ENCODE results near the gene ODAD4. TPM values are rescaled to one million over a fixed set of nuclear protein-coding genes. Genes with fewer than 3 reads are reported as not detected.

ODAD4 gene
- total and polyA plus RNA-seq, 2 of the 4 experiments (the other 2 are of a cell fraction), result 0.38 to 0.54 TPM

DNA sequence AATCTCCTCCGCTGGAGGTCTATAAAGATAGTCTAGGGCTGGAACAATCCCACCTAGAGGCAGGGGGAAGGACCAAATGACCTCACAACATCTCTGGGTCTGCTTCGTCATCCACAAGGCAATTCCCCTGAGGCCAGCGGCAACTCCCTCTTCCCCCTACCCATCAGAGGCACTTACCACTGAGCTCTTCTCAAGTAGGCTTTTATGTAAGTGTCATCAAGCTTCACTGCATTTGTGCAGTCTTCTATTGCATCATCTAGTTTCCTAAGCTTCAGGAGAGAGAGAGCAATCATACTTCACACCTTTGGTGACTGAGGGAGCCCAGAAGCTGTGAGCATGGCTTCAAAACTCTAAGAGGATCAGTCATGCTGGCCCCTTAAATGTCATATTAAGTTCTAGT lies 57.2 kb downstream of the ODAD4 start:
- no CpG with 5 or more reads among the region's 3 CpGs for WGBS, 2 experiments (ENCODE audit: extremely low coverage in 2 of 2, insufficient read length in 1 of 2)
- Histone ChIP-seq H2AK5ac (ENCODE audit: low read depth, low read length) (no peak overlapping the region), H2BK5ac (ENCODE audit: low read depth, low read length, poor library complexity, severe bottlenecking) (no peak overlapping the region), H4K20me1 (ENCODE audit: insufficient read depth, low read length) (no peaks in the 10 kb centered on the region), H3K36me3 (ENCODE audit: control insufficient read depth, insufficient read depth, low read length) (peaks cover 59% of the 10 kb centered on the region), H4K5ac (ENCODE audit: low read depth, low read length) (no peak overlapping the region), H3K4me2 (ENCODE audit: low read depth, low read length) (no peak overlapping the region), H3K27me3 (ENCODE audit: control insufficient read depth, insufficient read depth, low read length) (no peaks in the 10 kb centered on the region), H3K9me1 (ENCODE audit: insufficient read depth, low read length) (no peaks in the 10 kb centered on the region), H3K4me1 (ENCODE audit: control insufficient read depth, insufficient read depth, low read length) (peaks cover 2% of the 10 kb centered on the region; the same call in 1 of the 2 replicates), H3K9me3 (ENCODE audit: control insufficient read depth, insufficient read depth, low read length) (no peaks in the 10 kb centered on the region), H3K9ac (ENCODE audit: low read depth, low read length) (no peak overlapping the region), H3K56ac (ENCODE audit: extremely low read depth, insufficient read depth, low read length) (no peak overlapping the region), H3K79me1 (ENCODE audit: low read depth in 1 of 2, low read length in 2 of 2) (peaks cover 29 to 54% of the 10 kb centered on the region in 2 experiments), H4K91ac (ENCODE audit: insufficient read depth, low read depth, low read length) (no peak overlapping the region), H2BK15ac (ENCODE audit: low read depth, low read length) (no peak overlapping the region), H3K4ac (ENCODE audit: low read depth, low read length) (no peak overlapping the region), H4K8ac (ENCODE audit: low read depth in 2 of 2, low read length in 2 of 2) (no peak overlapping the region), H3K14ac (replicated peaks; ENCODE audit: low read depth, low read length) (no peak overlapping the region), H2BK120ac (ENCODE audit: low read depth, low read length) (no peak overlapping the region), H3K23ac (ENCODE audit: low read depth, low read length) (no peak overlapping the region), H3K4me3 (ENCODE audit: insufficient read depth, low read depth, low read length) (no peak overlapping the region), H3K27ac (ENCODE audit: insufficient read depth, low read length) (no peak overlapping the region), H2AK9ac (replicated peaks; ENCODE audit: low read depth, low read length, poor library complexity) (no peak overlapping the region), H2AFZ (replicated peaks; ENCODE audit: low read length, poor library complexity) (no peak overlapping the region), H3K18ac (ENCODE audit: low read depth, low read length) (no peak overlapping the region), H2BK20ac (ENCODE audit: low read depth, low read length) (no peak overlapping the region)
- no peak for DNase-seq
- intact Hi-C loops (cut with micrococcal nuclease), result no loop called here
- no peak for ATAC-seq (ENCODE audit: low read depth)
- no TSS peak for BruUV-seq (replicated peaks)
- dilution Hi-C loops (cut with HindIII; ENCODE audit: low sequenced_read_pairs, unreplicated experiment), result no loop called here
- in situ Hi-C loops (cut with MboI; ENCODE audit: low sequenced_read_pairs), result no loop called here
- ChIA-PET CTCF (interaction anchor here (0.6 kb wide), 1 partner anchor 47 kb away, joined by 4 read pairs; no protein-coding TSS in a partner anchor), POLR2A (ENCODE audit: unreplicated experiment) (no interaction called here)
- peak; percentile 49; the same call in 1 of the 2 replicates for TF ChIP-seq CEBPB (IDR thresholded peaks at IDR 0.05; ENCODE audit: low read depth, low read length)
- TF ChIP-seq, protein P1, sequence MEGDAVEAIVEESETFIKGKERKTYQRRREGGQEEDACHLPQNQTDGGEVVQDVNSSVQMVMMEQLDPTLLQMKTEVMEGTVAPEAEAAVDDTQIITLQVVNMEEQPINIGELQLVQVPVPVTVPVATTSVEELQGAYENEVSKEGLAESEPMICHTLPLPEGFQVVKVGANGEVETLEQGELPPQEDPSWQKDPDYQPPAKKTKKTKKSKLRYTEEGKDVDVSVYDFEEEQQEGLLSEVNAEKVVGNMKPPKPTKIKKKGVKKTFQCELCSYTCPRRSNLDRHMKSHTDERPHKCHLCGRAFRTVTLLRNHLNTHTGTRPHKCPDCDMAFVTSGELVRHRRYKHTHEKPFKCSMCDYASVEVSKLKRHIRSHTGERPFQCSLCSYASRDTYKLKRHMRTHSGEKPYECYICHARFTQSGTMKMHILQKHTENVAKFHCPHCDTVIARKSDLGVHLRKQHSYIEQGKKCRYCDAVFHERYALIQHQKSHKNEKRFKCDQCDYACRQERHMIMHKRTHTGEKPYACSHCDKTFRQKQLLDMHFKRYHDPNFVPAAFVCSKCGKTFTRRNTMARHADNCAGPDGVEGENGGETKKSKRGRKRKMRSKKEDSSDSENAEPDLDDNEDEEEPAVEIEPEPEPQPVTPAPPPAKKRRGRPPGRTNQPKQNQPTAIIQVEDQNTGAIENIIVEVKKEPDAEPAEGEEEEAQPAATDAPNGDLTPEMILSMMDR (conservative IDR thresholded peaks at IDR 0.05; ENCODE audit: low read depth, low read length), result no peak
